ENCODE measurements around the gene MPDZ.

MPDZ gene

DNA sequence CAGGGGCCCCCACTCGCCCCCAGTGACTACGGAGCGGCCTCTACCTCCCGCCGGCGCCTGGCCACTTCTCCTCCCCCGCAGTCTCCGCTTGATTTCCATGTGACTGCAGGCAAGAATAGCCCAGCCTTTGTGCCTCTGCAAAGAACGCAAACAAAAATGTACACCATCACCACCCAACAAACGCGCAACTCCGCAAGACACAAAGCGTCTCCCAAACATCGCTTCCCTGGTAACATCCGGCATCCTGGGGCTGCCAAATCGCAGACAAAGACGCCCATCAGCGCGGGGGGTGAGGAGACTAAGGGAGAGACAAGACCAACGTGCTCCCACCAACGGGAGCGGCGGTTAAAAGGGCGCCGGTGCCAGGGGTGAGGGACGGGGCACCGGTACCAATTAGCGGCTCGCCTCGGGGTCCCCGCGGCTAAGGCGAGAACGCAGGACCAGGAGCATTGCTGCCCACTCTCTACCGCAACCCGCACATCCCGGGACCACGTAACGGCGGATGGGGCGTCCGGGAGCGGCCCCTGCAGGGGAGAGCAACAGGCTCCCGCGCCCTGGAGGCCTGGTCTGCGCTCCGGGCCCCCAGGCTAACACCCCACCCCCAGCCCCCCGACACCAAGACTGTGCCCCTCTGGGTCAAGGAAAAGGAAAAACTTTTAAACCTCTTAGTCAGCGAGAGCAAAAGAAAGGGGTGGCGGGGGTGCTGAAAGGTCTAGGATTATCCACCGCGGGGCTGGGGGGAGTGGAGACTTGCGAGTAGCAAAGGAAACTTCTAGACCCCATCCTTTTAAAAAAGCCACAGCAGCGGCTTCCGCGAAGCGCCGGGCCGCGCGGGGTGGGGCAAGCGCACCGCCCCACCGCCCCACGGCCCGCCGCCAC, 885 bp downstream of the MPDZ start:
- peak overlapping the region; percentile 70 for H3K4me3 ChIP-seq (ENCODE audit: low read depth, low read length)
- TF ChIP-seq, protein P1, sequence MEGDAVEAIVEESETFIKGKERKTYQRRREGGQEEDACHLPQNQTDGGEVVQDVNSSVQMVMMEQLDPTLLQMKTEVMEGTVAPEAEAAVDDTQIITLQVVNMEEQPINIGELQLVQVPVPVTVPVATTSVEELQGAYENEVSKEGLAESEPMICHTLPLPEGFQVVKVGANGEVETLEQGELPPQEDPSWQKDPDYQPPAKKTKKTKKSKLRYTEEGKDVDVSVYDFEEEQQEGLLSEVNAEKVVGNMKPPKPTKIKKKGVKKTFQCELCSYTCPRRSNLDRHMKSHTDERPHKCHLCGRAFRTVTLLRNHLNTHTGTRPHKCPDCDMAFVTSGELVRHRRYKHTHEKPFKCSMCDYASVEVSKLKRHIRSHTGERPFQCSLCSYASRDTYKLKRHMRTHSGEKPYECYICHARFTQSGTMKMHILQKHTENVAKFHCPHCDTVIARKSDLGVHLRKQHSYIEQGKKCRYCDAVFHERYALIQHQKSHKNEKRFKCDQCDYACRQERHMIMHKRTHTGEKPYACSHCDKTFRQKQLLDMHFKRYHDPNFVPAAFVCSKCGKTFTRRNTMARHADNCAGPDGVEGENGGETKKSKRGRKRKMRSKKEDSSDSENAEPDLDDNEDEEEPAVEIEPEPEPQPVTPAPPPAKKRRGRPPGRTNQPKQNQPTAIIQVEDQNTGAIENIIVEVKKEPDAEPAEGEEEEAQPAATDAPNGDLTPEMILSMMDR (IDR thresholded peaks at IDR 0.05; ENCODE audit: low read depth, low read length, missing control alignments): peak; percentile 21
- in situ Hi-C loops (cut with HindIII; ENCODE audit: low sequenced_read_pairs): no loop called here
- peak; percentile 42 for DNase-seq (ENCODE audit: low read depth)

DNA sequence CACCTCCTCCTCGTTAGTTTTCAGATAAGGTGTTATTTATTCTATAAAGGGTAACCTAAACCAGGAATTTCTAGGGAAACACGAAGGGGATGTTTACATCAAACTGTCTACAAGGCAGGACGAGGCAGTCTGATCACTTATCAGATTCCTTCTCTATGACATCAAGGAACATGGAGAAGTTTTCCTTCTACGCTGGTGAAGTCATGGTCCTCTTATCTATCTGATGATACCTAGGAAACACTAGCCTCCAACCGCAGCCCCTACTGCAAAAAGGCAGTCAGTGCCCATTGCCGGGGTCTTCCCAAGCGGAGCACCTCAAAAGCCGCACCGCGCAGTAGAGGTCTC, 1.5 kb downstream of the MPDZ start:
- in situ Hi-C loops (cut with HindIII; ENCODE audit: low sequenced_read_pairs): no loop called here
- TF ChIP-seq, protein P1 (IDR thresholded peaks at IDR 0.05; ENCODE audit: low read depth, low read length, missing control alignments): no peak
- H3K4me3 ChIP-seq (ENCODE audit: low read depth, low read length): peak overlapping the region; percentile 70
- peak; percentile 6 for DNase-seq (ENCODE audit: low read depth)

DNA sequence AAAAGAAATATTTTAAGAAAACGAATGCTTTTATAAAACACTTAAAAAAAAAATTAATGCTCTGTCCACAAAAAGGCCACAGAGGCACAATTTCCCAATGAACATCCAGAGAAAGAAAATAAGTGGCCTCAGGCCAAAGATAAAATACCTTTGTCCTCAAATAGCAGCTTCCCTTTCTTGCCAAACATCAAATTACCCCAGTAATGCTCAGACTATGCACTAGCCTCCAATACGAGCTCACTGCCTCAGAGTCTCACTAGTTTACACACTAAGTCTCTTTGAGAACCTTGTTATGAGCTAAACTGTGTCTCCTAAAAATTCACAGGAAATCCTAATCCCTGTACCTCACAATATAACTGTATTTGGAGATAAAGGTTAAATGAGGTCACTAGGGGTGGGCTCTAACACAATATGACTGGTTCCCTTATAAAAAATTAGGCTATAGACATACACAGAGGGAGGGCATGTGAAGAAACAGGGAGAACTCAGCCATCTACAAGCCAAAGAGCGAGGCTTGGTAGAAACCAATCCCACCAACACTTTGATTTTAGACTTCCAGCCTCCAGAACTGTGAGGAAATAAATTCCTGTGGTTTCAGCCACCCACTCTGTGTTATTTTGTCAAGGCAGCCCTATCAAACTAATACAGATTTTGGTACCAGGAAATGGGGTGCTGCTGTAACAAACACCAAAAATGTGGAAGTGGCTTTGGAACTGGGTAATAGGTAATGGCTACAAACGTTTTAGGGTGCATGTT, 4.4 kb downstream of the MPDZ start:
- in situ Hi-C loops (cut with HindIII; ENCODE audit: low sequenced_read_pairs): no loop called here
- no peak overlapping the region for H3K4me3 ChIP-seq (ENCODE audit: low read depth, low read length)
- TF ChIP-seq, protein P1 (IDR thresholded peaks at IDR 0.05; ENCODE audit: low read depth, low read length, missing control alignments): no peak
- DNase-seq (ENCODE audit: low read depth): peak; percentile 24

DNA sequence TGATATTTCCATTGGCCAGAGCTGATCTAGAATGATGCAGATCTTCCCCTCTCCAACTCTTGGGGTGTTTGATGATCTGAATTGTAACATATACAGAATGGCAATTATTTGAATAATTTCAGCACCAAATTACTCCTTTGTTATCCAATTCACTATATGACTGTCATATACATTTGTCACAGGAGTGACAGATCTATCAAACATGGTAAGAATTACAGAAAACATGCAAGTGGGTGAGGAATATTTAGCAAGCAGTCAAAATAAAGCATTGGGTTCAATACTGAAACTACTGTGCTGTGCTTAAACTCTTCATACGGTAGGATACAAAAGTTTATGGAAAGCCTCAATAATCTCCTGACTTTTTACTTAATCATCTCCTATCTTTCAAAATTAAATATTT, 8.8 kb downstream of the MPDZ start:
- no peak for DNase-seq (ENCODE audit: low read depth)
- in situ Hi-C loops (cut with HindIII; ENCODE audit: low sequenced_read_pairs): no loop called here
- TF ChIP-seq, protein P1 (IDR thresholded peaks at IDR 0.05; ENCODE audit: low read depth, low read length, missing control alignments): no peak
- no peak overlapping the region for H3K4me3 ChIP-seq (ENCODE audit: low read depth, low read length)

DNA sequence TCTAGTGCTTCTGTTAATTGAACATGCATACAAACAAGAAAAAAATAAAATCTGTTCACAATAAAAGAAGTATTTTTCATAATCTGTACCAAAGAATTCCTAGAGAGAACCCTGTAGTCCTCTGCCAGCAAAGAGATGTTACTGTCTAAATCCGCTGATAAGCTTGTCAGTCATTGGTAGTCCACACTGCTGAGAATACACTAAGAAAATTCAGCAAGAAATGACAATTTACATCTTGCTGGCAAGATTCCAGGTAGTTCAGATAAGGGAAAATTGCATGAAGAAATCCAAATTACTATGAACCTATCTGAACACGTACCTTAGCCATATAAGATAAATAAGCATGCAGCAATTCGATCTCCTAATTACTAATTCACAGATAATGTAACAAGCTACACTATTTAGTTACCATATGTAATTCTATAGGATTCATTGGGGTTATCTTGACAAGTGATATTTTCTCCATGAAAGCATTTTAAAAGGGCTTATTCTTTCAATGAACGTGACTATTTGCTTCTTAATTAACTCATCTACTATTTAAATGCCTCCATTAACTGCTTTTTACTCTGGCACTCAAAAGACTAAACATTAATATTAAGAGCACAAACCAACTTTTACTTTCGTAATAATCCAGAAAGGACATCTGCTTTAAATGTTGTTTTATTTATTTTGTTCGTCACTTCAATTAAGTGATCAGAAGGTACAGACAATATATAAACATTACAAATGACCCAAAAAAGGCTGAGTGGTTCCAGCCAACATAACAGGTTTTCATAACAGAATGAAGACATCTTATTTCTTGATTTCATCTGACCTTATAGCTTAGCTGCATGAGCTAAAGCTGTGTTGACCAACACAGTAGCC, 9.7 kb downstream of the MPDZ start:
- no peak for DNase-seq (ENCODE audit: low read depth)
- no peak overlapping the region for H3K4me3 ChIP-seq (ENCODE audit: low read depth, low read length)
- TF ChIP-seq, protein P1 (IDR thresholded peaks at IDR 0.05; ENCODE audit: low read depth, low read length, missing control alignments): no peak
- in situ Hi-C loops (cut with HindIII; ENCODE audit: low sequenced_read_pairs): no loop called here

DNA sequence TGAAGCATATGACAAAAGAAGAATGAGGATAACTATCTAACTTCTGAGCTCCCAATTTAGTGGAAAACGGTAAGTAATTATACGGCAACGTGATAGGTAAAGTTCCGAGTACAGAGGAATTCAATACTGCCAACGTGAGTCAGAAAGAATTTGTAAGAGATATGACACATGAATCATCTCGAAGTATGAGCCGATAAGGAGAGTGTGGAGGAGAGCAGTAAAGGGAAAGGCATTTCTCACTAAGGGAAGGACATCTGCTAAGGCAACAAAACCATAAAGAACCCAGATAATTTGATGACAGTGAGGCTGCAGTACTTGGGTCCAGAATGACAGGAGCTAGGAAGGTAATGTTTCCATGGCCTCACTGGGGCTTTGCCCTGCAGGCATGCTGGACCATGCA, 11.0 kb downstream of the MPDZ start:
- in situ Hi-C loops (cut with HindIII; ENCODE audit: low sequenced_read_pairs): no loop called here
- TF ChIP-seq, protein P1 (IDR thresholded peaks at IDR 0.05; ENCODE audit: low read depth, low read length, missing control alignments): no peak
- H3K4me3 ChIP-seq (ENCODE audit: low read depth, low read length): no peak overlapping the region
- DNase-seq (ENCODE audit: low read depth): no peak

All from astrocyte of the cerebellum (primary cell).